Vagina (tissue), 2 donors: ENCODE measurements around the gene NAV1. TPM values are rescaled to one million over a fixed set of nuclear protein-coding genes. Genes with fewer than 3 reads are reported as not detected.
"Not testable (repeated sequence)": the region's sequence is repeated elsewhere in the genome, so short reads cannot be mapped to it uniquely, and the experiment has no call there.

Experiments
- DNase-seq, 2 donors: peaks; one replicate each; pipeline ENCODE4 v3.0.0-alpha.2; 2017; ENCODE audit errors: extremely low spot score in 2 of 2
- H3K27ac ChIP-seq: fragments of 200-600 bp; sonication (generic); one replicate; pipeline ENCODE4 v1.5.1; 2019
- H3K27me3 ChIP-seq: fragments of 200-600 bp; sonication (generic); one replicate; pipeline ENCODE4 v1.5.1; 2019
- H3K36me3 ChIP-seq, 2 donors: fragments of 200-600 bp; sonication (generic); one replicate each; pipeline ENCODE4 v1.5.1; 2017 to 2019
- H3K4me1 ChIP-seq: fragments of 200-600 bp; sonication (generic); one replicate; pipeline ENCODE4 v1.5.1; 2019
- H3K4me3 ChIP-seq, 2 donors: fragments of 200-600 bp; sonication (generic); 1 replicate in 1 of 2; 2 replicates in 1 of 2; pipeline ENCODE4 v1.5.1; 2016 to 2019
- H3K9me3 ChIP-seq: fragments of 200-600 bp; sonication (generic); one replicate; pipeline ENCODE4 v1.5.1; 2019
- CTCF ChIP-seq, 3 experiments: fragments of 450-650 bp in 2 of 3; fragments of 200-600 bp in 1 of 3; sonication (generic) in 1 of 3; IDR thresholded peaks; one replicate each; pipeline ENCODE4 v1.5.1; 2017 to 2019; ENCODE audit warnings: antibody characterized with exemption in 3 of 3, mild to moderate bottlenecking in 2 of 3, moderate library complexity in 2 of 3
- POLR2A ChIP-seq, 2 donors: fragments of 450-650 bp; IDR thresholded peaks; one replicate each; pipeline ENCODE4 v1.6.1; 2017; ENCODE audit warnings: antibody characterized with exemption in 2 of 2, mild to moderate bottlenecking in 2 of 2, moderate library complexity in 2 of 2
- POLR2AphosphoS5 ChIP-seq, 2 donors: sonication (generic); formaldehyde crosslinking; IDR thresholded peaks; one replicate each; pipeline ENCODE4 v1.9.0; 2017; ENCODE audit warnings: antibody characterized with exemption in 2 of 2, mild to moderate bottlenecking in 2 of 2, low read depth in 1 of 2; ENCODE audit not compliant: insufficient read depth in 1 of 2
- intact Hi-C: fragments of 100-400 bp; cut with DNase I; formaldehyde crosslinking; loops from one replicate; pipeline ENCODE4 v1.15.1; 2023
- total RNA-seq: library from RNA; depleted of rRNA; stranded (reverse); fragments of >200 nt; gene quantifications from one replicate; pipeline ENCODE4 v1.2.3, GENCODE V29; 2016

Gene NAV1
- total RNA-seq, 1 donor from 2014 or later = 45.9 TPM

GRCh38 chr1:201545851-201546492, 7.0 kb downstream of the NAV1 start:
- intact Hi-C loops = no loop called here
- Histone ChIP-seq H3K27me3 (no peaks in the 10 kb centered on the region), H3K36me3 (no peaks in the 10 kb centered on the region), H3K4me1 (peaks cover 36% of the 10 kb centered on the region), H3K4me3 (no peak overlapping the region), H3K27ac (no peak overlapping the region), H3K9me3 (no peaks in the 10 kb centered on the region)
- no peak for TF ChIP-seq CTCF (IDR thresholded peaks at IDR 0.05)
- no peak for TF ChIP-seq POLR2AphosphoS5 (IDR thresholded peaks at IDR 0.05; ENCODE audit: insufficient read depth in 1 of 2, low read depth in 1 of 2)
- no peak for TF ChIP-seq POLR2A (IDR thresholded peaks at IDR 0.05)
- no peak for DNase-seq

GRCh38 chr1:201549522-201549921, 10.6 kb downstream of the NAV1 start:
- H3K9me3 ChIP-seq, DNase-seq, H3K27ac ChIP-seq, H3K27me3 ChIP-seq, H3K4me3 ChIP-seq, H3K36me3 ChIP-seq, intact Hi-C loops: not testable (repeated sequence)
- H3K4me1 ChIP-seq = peaks cover 23% of the 10 kb centered on the region

- intact Hi-C loops = no loop called here
- H3K9me3 ChIP-seq = no peaks in the 10 kb centered on the region
- no peak overlapping the region for H3K4me3 ChIP-seq
- no peaks in the 10 kb centered on the region for H3K27me3 ChIP-seq
- TF ChIP-seq POLR2A (IDR thresholded peaks at IDR 0.05) = no peak
- H3K36me3 ChIP-seq = no peaks in the 10 kb centered on the region
- no peak overlapping the region for H3K27ac ChIP-seq
- no peak for DNase-seq
- H3K4me1 ChIP-seq = peaks cover 19% of the 10 kb centered on the region
Measured at GRCh38 chr1:201551096-201551495, 12.2 kb downstream of the NAV1 start.

GRCh38 chr1:201551877-201552731, 13.2 kb downstream of the NAV1 start:
- DNase-seq = no peak
- Histone ChIP-seq H3K27ac (no peak overlapping the region), H3K9me3 (no peaks in the 10 kb centered on the region), H3K36me3 (no peaks in the 10 kb centered on the region), H3K27me3 (no peaks in the 10 kb centered on the region), H3K4me1 (peaks cover 23% of the 10 kb centered on the region), H3K4me3 (no peak overlapping the region)
- TF ChIP-seq POLR2AphosphoS5 (IDR thresholded peaks at IDR 0.05; ENCODE audit: insufficient read depth in 1 of 2, low read depth in 1 of 2) = no peak
- no peak for TF ChIP-seq CTCF (IDR thresholded peaks at IDR 0.05)
- TF ChIP-seq POLR2A (IDR thresholded peaks at IDR 0.05) = no peak
- intact Hi-C loops = no loop called here

- H3K4me1 ChIP-seq = peaks cover 30% of the 10 kb centered on the region
Measured at GRCh38 chr1:201552941-201553351, 14.0 kb downstream of the NAV1 start.

More at GRCh38 chr1:201552941-201553351, 14.0 kb downstream of the NAV1 start:
- intact Hi-C loops = no loop called here
- no peaks in the 10 kb centered on the region for H3K27me3 ChIP-seq
- no peak for TF ChIP-seq POLR2A (IDR thresholded peaks at IDR 0.05)
- no peak for TF ChIP-seq CTCF (IDR thresholded peaks at IDR 0.05)
- TF ChIP-seq POLR2AphosphoS5 (IDR thresholded peaks at IDR 0.05; ENCODE audit: insufficient read depth in 1 of 2, low read depth in 1 of 2) = no peak
- no peaks in the 10 kb centered on the region for H3K9me3 ChIP-seq
- no peak for DNase-seq
- H3K4me3 ChIP-seq = no peak overlapping the region
- peak overlapping the region; percentile 6 for H3K27ac ChIP-seq
- H3K36me3 ChIP-seq = no peaks in the 10 kb centered on the region
